HL-60 (cell line): ENCODE measurements around the gene CLECL1.
"Not testable (repeated sequence)": the region's sequence is repeated elsewhere in the genome, so short reads cannot be mapped to it uniquely, and the experiment has no call there.

Experiments
- DNase-seq, 2 experiments: peaks; one replicate each; pipeline ENCODE4 v3.0.0-alpha.2; 2010 to 2020; ENCODE audit warnings: low read depth in 1 of 2, low spot score in 1 of 2
- H3K27ac ChIP-seq: fragments of 250-450 bp; sonication (Bioruptor Pico); replicated peaks from 2 replicates; pipeline ENCODE4 v1.5.1; 2020; ENCODE audit warnings: mild to moderate bottlenecking, moderate library complexity
- H3K27me3 ChIP-seq: fragments of 250-450 bp; sonication (Bioruptor Pico); 2 replicates; pipeline ENCODE4 v1.5.1; 2021; ENCODE audit warnings: mild to moderate bottlenecking, moderate library complexity; ENCODE audit not compliant: insufficient read depth, poor library complexity, severe bottlenecking
- H3K4me3 ChIP-seq: replicated peaks from 2 replicates; pipeline ENCODE4 v1.5.1; 2011; ENCODE audit warnings: mild to moderate bottlenecking, control low read depth, low read length; ENCODE audit not compliant: insufficient read depth
- GABPA ChIP-seq: IDR thresholded peaks from 2 replicates; pipeline ENCODE4 v1.6.1; 2012; ENCODE audit warnings: low read depth
- POLR2AphosphoS5 ChIP-seq: IDR thresholded peaks from 2 replicates; pipeline ENCODE4 v1.6.1; 2012; ENCODE audit warnings: low read depth
- REST ChIP-seq: IDR thresholded peaks from 2 replicates; pipeline ENCODE4 v1.6.1; 2012; ENCODE audit warnings: low read depth; ENCODE audit not compliant: insufficient replicate concordance
- SPI1 ChIP-seq: IDR thresholded peaks from 2 replicates; pipeline ENCODE4 v1.6.1; 2012; ENCODE audit warnings: low read depth, mild to moderate bottlenecking, borderline replicate concordance
- TF ChIP-seq, protein P1 (sequence below): IDR thresholded peaks from one replicate; pipeline ENCODE4 v1.5.1; 2011; ENCODE audit warnings: low read length, control low read depth, inconsistent platforms; ENCODE audit not compliant: insufficient read depth

The CLECL1 gene

DNA sequence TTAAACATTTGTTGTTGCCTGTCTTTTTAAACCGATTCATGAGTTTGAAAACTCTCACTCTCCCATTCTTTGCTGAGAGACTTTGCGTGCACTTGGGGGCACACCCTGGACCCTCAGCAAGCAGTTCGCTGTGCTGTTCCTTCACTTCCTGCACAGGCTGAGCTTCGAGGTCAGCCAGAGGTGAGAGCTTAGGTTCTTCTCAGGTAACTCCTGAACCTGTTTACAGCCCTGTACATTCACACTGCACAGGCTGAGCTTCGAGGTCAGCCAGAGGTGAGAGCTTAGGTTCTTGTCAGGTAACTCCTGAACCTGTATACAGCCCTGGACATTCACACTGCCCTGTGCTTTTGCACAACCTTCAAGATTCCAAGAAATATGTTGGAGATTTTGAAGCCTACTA, 9.8 kb upstream of the CLECL1 start:
- TF ChIP-seq, protein P1, sequence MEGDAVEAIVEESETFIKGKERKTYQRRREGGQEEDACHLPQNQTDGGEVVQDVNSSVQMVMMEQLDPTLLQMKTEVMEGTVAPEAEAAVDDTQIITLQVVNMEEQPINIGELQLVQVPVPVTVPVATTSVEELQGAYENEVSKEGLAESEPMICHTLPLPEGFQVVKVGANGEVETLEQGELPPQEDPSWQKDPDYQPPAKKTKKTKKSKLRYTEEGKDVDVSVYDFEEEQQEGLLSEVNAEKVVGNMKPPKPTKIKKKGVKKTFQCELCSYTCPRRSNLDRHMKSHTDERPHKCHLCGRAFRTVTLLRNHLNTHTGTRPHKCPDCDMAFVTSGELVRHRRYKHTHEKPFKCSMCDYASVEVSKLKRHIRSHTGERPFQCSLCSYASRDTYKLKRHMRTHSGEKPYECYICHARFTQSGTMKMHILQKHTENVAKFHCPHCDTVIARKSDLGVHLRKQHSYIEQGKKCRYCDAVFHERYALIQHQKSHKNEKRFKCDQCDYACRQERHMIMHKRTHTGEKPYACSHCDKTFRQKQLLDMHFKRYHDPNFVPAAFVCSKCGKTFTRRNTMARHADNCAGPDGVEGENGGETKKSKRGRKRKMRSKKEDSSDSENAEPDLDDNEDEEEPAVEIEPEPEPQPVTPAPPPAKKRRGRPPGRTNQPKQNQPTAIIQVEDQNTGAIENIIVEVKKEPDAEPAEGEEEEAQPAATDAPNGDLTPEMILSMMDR, result no peak
- TF ChIP-seq REST (no peak), POLR2AphosphoS5 (no peak), SPI1 (no peak), GABPA (no peak)
- no peak for DNase-seq

DNA sequence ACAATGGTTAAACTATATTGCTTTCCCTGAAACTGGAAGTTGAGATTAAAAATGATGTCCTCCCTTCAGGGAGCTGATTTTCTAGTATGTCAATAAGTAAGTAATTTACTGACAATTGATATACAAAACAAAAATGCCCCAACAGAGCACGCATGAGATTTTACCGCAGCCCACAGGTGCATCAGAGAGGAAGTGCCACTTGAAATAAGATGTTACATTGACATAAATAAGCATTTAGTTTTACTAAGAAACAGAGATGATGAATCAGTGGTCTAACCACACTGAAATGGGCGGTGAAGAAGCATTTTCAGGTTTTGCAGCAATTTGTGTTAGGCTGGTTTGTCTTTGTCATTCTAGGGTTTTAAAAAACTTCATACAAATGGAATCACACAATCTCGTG, 8.8 kb upstream of the CLECL1 start:
- Histone ChIP-seq H3K27me3 (no peaks in the 10 kb centered on the region), H3K27ac (peak overlapping the region; percentile 1), H3K4me3 (no peak overlapping the region)
- DNase-seq, result peak in 1 of 2 experiments; percentile 52
- TF ChIP-seq SPI1 (peak; percentile 89), POLR2AphosphoS5 (no peak), GABPA (no peak), REST (no peak)

More for the DNA sequence above, 9.8 kb upstream of the CLECL1 start:
- Histone ChIP-seq H3K4me3 (no peak overlapping the region), H3K27me3 (no peaks in the 10 kb centered on the region), H3K27ac (peak overlapping the region; percentile 1; the same call in 1 of the 2 replicates)

DNA sequence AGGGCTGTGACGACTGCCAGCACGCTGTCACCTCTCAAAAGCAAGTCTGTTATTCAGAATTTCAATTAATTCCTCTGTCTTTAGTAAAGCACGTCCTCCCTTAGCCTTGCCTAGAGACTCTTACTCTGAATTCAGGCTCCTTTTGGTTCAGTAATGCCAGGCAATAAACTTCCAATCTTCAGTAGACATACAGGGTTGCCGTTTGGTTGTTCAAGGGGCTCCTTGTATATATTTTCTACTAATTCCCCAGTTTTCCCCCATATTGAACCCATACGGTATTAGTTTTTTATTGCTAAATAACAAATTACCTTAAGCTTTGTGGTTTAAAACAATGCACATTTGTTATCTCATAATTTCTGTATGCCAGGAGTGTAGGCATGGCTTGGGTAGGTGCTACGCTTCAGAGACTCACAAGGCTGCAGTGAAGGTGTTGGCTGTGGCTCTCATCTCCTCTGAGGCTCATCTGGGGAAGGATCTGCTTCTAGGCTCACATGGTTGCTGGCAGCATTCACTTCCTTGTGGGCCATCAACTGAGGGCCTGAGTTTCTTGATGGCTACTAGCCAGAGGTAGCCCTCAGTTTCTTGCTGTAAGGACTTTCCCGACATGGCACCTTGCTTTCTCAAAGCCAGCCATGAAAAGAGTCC, 7.3 kb upstream of the CLECL1 start:
- no peaks in the 10 kb centered on the region for H3K27me3 ChIP-seq
- no peak for TF ChIP-seq GABPA
- TF ChIP-seq POLR2AphosphoS5, result no peak
- no peak for TF ChIP-seq SPI1
- TF ChIP-seq REST, result no peak
- TF ChIP-seq, protein P1, result no peak
- H3K27ac ChIP-seq, result 0 out of 2 replicates have a peak overlapping the region, but pooled peaks have one; percentile 2
- H3K4me3 ChIP-seq, result no peak overlapping the region
- no peak for DNase-seq

- not testable (repeated sequence) for H3K27ac ChIP-seq, H3K4me3 ChIP-seq, H3K27me3 ChIP-seq, DNase-seq
These were observed 6.7 kb upstream of the CLECL1 start for GRCh38 chr12:9739404-9740105.

GRCh38 chr12:9738905-9739304, 6.0 kb upstream of the CLECL1 start:
- not testable (repeated sequence) for H3K27me3 ChIP-seq, DNase-seq, H3K4me3 ChIP-seq, H3K27ac ChIP-seq
